ENCODE data around the gene P2RX6. TPM values are rescaled to one million over a fixed set of nuclear protein-coding genes. Genes with fewer than 3 reads are reported as not detected.
A peak's percentile ranks its signal among the peaks of the same experiment; 100 is the strongest.

Gene P2RX6
- total and polyA plus RNA-seq, 2 experiments from 2014 or later, result not detected

DNA sequence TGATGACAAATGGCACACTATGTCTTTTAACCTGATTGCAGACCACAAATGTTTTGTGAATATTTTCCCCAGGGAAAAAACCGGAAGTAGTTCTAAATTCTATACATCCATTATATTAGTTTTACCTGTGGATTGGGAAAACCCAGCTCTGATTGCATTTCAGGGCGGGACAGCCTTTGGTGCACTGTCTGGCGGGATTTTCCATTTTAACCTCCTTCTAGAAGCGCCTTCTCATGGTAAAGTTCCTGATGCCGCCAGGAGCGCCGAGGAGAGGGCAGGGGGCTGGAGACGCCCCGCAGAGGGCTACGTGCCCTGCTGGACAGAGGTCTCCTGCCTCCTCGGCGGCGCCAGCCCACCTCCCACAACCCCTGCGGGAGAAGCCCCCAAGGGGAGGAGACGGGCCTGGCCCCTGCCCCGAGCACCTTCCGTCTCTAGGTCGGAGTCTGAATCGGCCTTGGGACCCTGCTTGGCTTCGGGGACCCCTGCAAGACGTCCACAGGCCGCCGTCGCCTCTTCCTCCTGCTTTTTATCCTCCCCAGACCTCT is 1.2 kb upstream of the P2RX6 start:
- Mint-ChIP-seq H3K27me3 (ENCODE audit: insufficient read depth, low read depth, poor library complexity) (peaks cover 25% of the 10 kb centered on the region), H3K27ac (peak overlapping the region; percentile 87; the same call in 1 of the 2 replicates), H3K36me3 (ENCODE audit: low read depth) (no peaks in the 10 kb centered on the region), H3K9me3 (no peaks in the 10 kb centered on the region), H3K4me3 (peak overlapping the region; percentile 87), H3K4me1 (peaks cover 43% of the 10 kb centered on the region)
- Histone ChIP-seq H3K9me2 (ENCODE audit: insufficient read depth) (no peaks in the 10 kb centered on the region), H3K4me3 (peak overlapping the region; percentile 78), H3K79me2 (replicated peaks; ENCODE audit: insufficient read depth) (no peaks in the 10 kb centered on the region), H3K36me3 (ENCODE audit: insufficient read depth) (no peaks in the 10 kb centered on the region), H3F3A (replicated peaks; ENCODE audit: low read depth) (no peaks in the 10 kb centered on the region), H3K27me3 (ENCODE audit: insufficient read depth) (no peaks in the 10 kb centered on the region), H2AFZ (peak overlapping the region; percentile 94; the same call in 1 of the 2 replicates), H3K27ac (ENCODE audit: low read depth) (no peak overlapping the region), H3K4me2 (peak overlapping the region; percentile 91), H4K20me1 (replicated peaks; ENCODE audit: insufficient read depth) (no peaks in the 10 kb centered on the region), H3K4me1 (ENCODE audit: insufficient read depth) (peaks cover 18% of the 10 kb centered on the region)
- DNase-seq (ENCODE audit: low spot score), result peak; percentile 38
- no peak for TF ChIP-seq NANOG (IDR thresholded peaks at IDR 0.05; ENCODE audit: borderline replicate concordance)
- TF ChIP-seq, protein P1, sequence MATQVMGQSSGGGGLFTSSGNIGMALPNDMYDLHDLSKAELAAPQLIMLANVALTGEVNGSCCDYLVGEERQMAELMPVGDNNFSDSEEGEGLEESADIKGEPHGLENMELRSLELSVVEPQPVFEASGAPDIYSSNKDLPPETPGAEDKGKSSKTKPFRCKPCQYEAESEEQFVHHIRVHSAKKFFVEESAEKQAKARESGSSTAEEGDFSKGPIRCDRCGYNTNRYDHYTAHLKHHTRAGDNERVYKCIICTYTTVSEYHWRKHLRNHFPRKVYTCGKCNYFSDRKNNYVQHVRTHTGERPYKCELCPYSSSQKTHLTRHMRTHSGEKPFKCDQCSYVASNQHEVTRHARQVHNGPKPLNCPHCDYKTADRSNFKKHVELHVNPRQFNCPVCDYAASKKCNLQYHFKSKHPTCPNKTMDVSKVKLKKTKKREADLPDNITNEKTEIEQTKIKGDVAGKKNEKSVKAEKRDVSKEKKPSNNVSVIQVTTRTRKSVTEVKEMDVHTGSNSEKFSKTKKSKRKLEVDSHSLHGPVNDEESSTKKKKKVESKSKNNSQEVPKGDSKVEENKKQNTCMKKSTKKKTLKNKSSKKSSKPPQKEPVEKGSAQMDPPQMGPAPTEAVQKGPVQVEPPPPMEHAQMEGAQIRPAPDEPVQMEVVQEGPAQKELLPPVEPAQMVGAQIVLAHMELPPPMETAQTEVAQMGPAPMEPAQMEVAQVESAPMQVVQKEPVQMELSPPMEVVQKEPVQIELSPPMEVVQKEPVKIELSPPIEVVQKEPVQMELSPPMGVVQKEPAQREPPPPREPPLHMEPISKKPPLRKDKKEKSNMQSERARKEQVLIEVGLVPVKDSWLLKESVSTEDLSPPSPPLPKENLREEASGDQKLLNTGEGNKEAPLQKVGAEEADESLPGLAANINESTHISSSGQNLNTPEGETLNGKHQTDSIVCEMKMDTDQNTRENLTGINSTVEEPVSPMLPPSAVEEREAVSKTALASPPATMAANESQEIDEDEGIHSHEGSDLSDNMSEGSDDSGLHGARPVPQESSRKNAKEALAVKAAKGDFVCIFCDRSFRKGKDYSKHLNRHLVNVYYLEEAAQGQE (IDR thresholded peaks at IDR 0.05; ENCODE audit: unreplicated experiment), result peak; percentile 51
- no peak for TF ChIP-seq EZH2phosphoT487 (IDR thresholded peaks at IDR 0.05; ENCODE audit: unreplicated experiment)
- no peak for TF ChIP-seq EZH2 (IDR thresholded peaks at IDR 0.05; ENCODE audit: low read depth, unreplicated experiment)
- ATAC-seq, result peak; percentile 15

DNA sequence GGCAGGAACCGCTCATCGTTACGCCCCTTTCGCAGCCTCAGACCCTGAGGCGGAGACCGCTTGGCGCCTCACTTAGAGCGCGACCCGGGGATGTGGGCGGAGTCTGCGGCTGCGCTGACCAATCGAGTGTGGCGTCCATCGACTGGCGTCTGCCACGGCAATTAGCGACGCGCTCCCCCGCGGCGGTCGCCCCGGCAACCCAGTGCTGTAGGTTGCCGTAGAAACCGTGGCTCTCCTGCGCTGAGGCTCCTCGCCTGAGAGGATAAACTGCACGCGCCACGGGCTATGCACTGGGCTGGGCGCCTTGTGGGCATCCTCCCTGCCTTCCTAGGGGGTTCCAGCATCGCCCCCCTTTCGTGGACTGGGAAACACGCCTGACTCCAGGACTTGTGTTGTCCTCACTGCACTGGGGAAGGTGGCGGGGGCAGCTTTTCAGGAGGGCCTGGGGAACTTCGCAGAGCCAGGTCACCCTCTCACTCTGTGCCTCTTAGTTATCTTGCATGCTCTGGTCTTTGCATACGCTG is 701 bp upstream of the P2RX6 start:
- no peaks in the 10 kb centered on the region; the same call in 2 of the 3 replicates for H3K9me3 Mint-ChIP-seq
- peaks cover 18% of the 10 kb centered on the region for H3K4me1 ChIP-seq (ENCODE audit: insufficient read depth)
- H3K36me3 Mint-ChIP-seq (ENCODE audit: low read depth), result no peaks in the 10 kb centered on the region
- no peaks in the 10 kb centered on the region for H3K27me3 ChIP-seq (ENCODE audit: insufficient read depth)
- no peaks in the 10 kb centered on the region for H3K36me3 ChIP-seq (ENCODE audit: insufficient read depth)
- peak overlapping the region; percentile 94; the same call in 1 of the 2 replicates for H2AFZ ChIP-seq
- peak overlapping the region; percentile 78 for H3K4me3 ChIP-seq
- DNase-seq (ENCODE audit: low spot score) (peak; percentile 97), ATAC-seq (peak; percentile 85)
- peak overlapping the region; percentile 91 for H3K4me2 ChIP-seq
- peaks cover 39% of the 10 kb centered on the region for H3K4me1 Mint-ChIP-seq
- H3K27me3 Mint-ChIP-seq (ENCODE audit: insufficient read depth, low read depth, poor library complexity), result peaks cover 25% of the 10 kb centered on the region
- no peaks in the 10 kb centered on the region for H3K79me2 ChIP-seq (replicated peaks; ENCODE audit: insufficient read depth)
- peak overlapping the region; percentile 87; the same call in 1 of the 2 replicates for H3K27ac Mint-ChIP-seq
- H3K9me2 ChIP-seq (ENCODE audit: insufficient read depth), result no peaks in the 10 kb centered on the region
- peak overlapping the region; percentile 87 for H3K4me3 Mint-ChIP-seq
- no peaks in the 10 kb centered on the region for H3F3A ChIP-seq (replicated peaks; ENCODE audit: low read depth)
- no peak overlapping the region for H3K27ac ChIP-seq (ENCODE audit: low read depth)
- no peaks in the 10 kb centered on the region for H4K20me1 ChIP-seq (replicated peaks; ENCODE audit: insufficient read depth)
- TF ChIP-seq STAT1 (IDR thresholded peaks at IDR 0.05; ENCODE audit: unreplicated experiment) (no peak), ZNF331 (CRISPR knock-in tag; IDR thresholded peaks at IDR 0.05; ENCODE audit: low read depth) (no peak), EZH2phosphoT487 (IDR thresholded peaks at IDR 0.05; ENCODE audit: unreplicated experiment) (no peak), CREB1 (CRISPR knock-in tag; IDR thresholded peaks at IDR 0.05; ENCODE audit: low read depth) (peak; percentile 82)
- TF ChIP-seq, protein P2, sequence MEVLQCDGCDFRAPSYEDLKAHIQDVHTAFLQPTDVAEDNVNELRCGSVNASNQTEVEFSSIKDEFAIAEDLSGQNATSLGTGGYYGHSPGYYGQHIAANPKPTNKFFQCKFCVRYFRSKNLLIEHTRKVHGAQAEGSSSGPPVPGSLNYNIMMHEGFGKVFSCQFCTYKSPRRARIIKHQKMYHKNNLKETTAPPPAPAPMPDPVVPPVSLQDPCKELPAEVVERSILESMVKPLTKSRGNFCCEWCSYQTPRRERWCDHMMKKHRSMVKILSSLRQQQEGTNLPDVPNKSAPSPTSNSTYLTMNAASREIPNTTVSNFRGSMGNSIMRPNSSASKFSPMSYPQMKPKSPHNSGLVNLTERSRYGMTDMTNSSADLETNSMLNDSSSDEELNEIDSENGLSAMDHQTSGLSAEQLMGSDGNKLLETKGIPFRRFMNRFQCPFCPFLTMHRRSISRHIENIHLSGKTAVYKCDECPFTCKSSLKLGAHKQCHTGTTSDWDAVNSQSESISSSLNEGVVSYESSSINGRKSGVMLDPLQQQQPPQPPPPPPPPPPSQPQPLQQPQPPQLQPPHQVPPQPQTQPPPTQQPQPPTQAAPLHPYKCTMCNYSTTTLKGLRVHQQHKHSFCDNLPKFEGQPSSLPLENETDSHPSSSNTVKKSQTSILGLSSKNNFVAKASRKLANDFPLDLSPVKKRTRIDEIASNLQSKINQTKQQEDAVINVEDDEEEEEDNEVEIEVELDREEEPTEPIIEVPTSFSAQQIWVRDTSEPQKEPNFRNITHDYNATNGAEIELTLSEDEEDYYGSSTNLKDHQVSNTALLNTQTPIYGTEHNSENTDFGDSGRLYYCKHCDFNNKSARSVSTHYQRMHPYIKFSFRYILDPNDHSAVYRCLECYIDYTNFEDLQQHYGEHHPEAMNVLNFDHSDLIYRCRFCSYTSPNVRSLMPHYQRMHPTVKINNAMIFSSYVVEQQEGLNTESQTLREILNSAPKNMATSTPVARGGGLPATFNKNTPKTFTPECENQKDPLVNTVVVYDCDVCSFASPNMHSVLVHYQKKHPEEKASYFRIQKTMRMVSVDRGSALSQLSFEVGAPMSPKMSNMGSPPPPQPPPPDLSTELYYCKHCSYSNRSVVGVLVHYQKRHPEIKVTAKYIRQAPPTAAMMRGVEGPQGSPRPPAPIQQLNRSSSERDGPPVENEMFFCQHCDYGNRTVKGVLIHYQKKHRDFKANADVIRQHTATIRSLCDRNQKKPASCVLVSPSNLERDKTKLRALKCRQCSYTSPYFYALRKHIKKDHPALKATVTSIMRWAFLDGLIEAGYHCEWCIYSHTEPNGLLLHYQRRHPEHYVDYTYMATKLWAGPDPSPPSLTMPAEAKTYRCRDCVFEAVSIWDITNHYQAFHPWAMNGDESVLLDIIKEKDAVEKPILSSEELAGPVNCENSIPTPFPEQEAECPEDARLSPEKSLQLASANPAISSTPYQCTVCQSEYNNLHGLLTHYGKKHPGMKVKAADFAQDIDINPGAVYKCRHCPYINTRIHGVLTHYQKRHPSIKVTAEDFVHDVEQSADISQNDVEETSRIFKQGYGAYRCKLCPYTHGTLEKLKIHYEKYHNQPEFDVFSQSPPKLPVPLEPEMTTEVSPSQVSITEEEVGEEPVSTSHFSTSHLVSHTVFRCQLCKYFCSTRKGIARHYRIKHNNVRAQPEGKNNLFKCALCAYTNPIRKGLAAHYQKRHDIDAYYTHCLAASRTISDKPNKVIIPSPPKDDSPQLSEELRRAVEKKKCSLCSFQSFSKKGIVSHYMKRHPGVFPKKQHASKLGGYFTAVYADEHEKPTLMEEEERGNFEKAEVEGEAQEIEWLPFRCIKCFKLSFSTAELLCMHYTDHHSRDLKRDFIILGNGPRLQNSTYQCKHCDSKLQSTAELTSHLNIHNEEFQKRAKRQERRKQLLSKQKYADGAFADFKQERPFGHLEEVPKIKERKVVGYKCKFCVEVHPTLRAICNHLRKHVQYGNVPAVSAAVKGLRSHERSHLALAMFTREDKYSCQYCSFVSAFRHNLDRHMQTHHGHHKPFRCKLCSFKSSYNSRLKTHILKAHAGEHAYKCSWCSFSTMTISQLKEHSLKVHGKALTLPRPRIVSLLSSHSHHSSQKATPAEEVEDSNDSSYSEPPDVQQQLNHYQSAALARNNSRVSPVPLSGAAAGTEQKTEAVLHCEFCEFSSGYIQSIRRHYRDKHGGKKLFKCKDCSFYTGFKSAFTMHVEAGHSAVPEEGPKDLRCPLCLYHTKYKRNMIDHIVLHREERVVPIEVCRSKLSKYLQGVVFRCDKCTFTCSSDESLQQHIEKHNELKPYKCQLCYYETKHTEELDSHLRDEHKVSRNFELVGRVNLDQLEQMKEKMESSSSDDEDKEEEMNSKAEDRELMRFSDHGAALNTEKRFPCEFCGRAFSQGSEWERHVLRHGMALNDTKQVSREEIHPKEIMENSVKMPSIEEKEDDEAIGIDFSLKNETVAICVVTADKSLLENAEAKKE (CRISPR knock-in tag; IDR thresholded peaks at IDR 0.05), result no peak
- TF ChIP-seq, protein P3, sequence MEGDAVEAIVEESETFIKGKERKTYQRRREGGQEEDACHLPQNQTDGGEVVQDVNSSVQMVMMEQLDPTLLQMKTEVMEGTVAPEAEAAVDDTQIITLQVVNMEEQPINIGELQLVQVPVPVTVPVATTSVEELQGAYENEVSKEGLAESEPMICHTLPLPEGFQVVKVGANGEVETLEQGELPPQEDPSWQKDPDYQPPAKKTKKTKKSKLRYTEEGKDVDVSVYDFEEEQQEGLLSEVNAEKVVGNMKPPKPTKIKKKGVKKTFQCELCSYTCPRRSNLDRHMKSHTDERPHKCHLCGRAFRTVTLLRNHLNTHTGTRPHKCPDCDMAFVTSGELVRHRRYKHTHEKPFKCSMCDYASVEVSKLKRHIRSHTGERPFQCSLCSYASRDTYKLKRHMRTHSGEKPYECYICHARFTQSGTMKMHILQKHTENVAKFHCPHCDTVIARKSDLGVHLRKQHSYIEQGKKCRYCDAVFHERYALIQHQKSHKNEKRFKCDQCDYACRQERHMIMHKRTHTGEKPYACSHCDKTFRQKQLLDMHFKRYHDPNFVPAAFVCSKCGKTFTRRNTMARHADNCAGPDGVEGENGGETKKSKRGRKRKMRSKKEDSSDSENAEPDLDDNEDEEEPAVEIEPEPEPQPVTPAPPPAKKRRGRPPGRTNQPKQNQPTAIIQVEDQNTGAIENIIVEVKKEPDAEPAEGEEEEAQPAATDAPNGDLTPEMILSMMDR (conservative IDR thresholded peaks at IDR 0.05; ENCODE audit: low read depth in 2 of 2), result no peak
